Mesenchymal stem cell (in vitro differentiated cells and primary cell): Measurements from ENCODE around the gene ZNF444.
A peak's percentile ranks its signal among the peaks of the same experiment; 100 is the strongest.

Experiments used
- DNase-seq: peaks from one replicate; pipeline ENCODE4 v3.0.0-alpha.2; 2013
- H2AFZ ChIP-seq: one replicate; pipeline ENCODE4 v1.6.1; 2013; ENCODE audit warnings: low read depth, mild to moderate bottlenecking, control low read depth, inconsistent platforms, low read length, moderate library complexity
- H2AK5ac ChIP-seq: 2 replicates; pipeline ENCODE4 v1.6.1; 2013; ENCODE audit warnings: low read length, moderate library complexity, mild to moderate bottlenecking, inconsistent platforms; ENCODE audit not compliant: severe bottlenecking
- H2BK120ac ChIP-seq: one replicate; pipeline ENCODE4 v1.6.1; 2013; ENCODE audit warnings: low read depth, mild to moderate bottlenecking, inconsistent platforms, low read length, moderate library complexity
- H2BK12ac ChIP-seq, 2 experiments: one replicate each; pipeline ENCODE4 v1.6.1; 2013; ENCODE audit warnings: inconsistent platforms in 2 of 2, low read length in 2 of 2, mild to moderate bottlenecking in 2 of 2, moderate library complexity in 2 of 2, control low read depth in 1 of 2
- H2BK15ac ChIP-seq: one replicate; pipeline ENCODE4 v1.6.1; 2013; ENCODE audit warnings: mild to moderate bottlenecking, low read depth, inconsistent platforms; ENCODE audit not compliant: poor library complexity, severe bottlenecking
- H2BK5ac ChIP-seq: 2 replicates; pipeline ENCODE4 v1.6.1; 2013; ENCODE audit warnings: low read depth, mild to moderate bottlenecking, low read length, control low read depth, inconsistent platforms; ENCODE audit not compliant: poor library complexity, severe bottlenecking
- H3K14ac ChIP-seq, 2 experiments: one replicate each; pipeline ENCODE4 v1.6.1; 2013; ENCODE audit warnings: inconsistent platforms in 2 of 2, low read length in 2 of 2, control low read depth in 1 of 2, mild to moderate bottlenecking in 1 of 2, moderate library complexity in 1 of 2
- H3K18ac ChIP-seq, 2 experiments: one replicate each; pipeline ENCODE4 v1.6.1; 2013; ENCODE audit warnings: inconsistent platforms in 2 of 2, low read length in 2 of 2, control low read depth in 1 of 2, low read depth in 1 of 2, mild to moderate bottlenecking in 1 of 2
- H3K23ac ChIP-seq, 2 experiments: one replicate each; pipeline ENCODE4 v1.6.1; 2013; ENCODE audit warnings: inconsistent platforms in 2 of 2, low read length in 2 of 2, mild to moderate bottlenecking in 2 of 2, moderate library complexity in 2 of 2, control low read depth in 1 of 2
- H3K27ac ChIP-seq: 2 replicates; pipeline ENCODE4 v1.5.1; 2013; ENCODE audit warnings: mild to moderate bottlenecking, moderate library complexity, low read length, control low read depth, inconsistent platforms; ENCODE audit not compliant: poor library complexity, severe bottlenecking
- H3K27me3 ChIP-seq, 2 experiments: 2 replicates each; pipeline versions ENCODE4 v1.6.1 to v1.7.0; 2013; ENCODE audit warnings: low read length in 2 of 2, mild to moderate bottlenecking in 2 of 2, moderate library complexity in 2 of 2, control low read depth in 1 of 2, inconsistent platforms in 1 of 2; ENCODE audit not compliant: control insufficient read depth in 1 of 2, insufficient read depth in 1 of 2
- H3K36me3 ChIP-seq, 2 experiments: 2 replicates each; pipeline versions ENCODE4 v1.6.1 to v1.7.0; 2013; ENCODE audit warnings: low read length in 2 of 2, control low read depth in 1 of 2, inconsistent platforms in 1 of 2, low read depth in 1 of 2, mild to moderate bottlenecking in 1 of 2; ENCODE audit not compliant: insufficient read depth in 2 of 2, control insufficient read depth in 1 of 2
- H3K4ac ChIP-seq, 2 experiments: one replicate each; pipeline ENCODE4 v1.6.1; 2013; ENCODE audit warnings: inconsistent platforms in 2 of 2, low read length in 2 of 2, mild to moderate bottlenecking in 2 of 2, moderate library complexity in 2 of 2, control low read depth in 1 of 2, low read depth in 1 of 2
- H3K4me1 ChIP-seq: 2 replicates; pipeline ENCODE4 v1.6.1; 2013; ENCODE audit warnings: low read depth, low read length, control low read depth; ENCODE audit not compliant: control insufficient read depth, insufficient read depth
- H3K4me2 ChIP-seq: 2 replicates; pipeline ENCODE4 v1.6.1; 2013; ENCODE audit warnings: low read length, mild to moderate bottlenecking, inconsistent platforms; ENCODE audit not compliant: poor library complexity, severe bottlenecking
- H3K4me3 ChIP-seq, 2 experiments: 2 replicates each; pipeline versions ENCODE4 v1.5.1 to v1.7.0; 2013; ENCODE audit warnings: low read length in 2 of 2, mild to moderate bottlenecking in 2 of 2, control low read depth in 1 of 2, low read depth in 1 of 2; ENCODE audit not compliant: insufficient read depth in 1 of 2
- H3K79me1 ChIP-seq: replicated peaks from 2 replicates; pipeline ENCODE4 v1.6.1; 2013; ENCODE audit warnings: mild to moderate bottlenecking, control low read depth, low read length, inconsistent platforms; ENCODE audit not compliant: poor library complexity, severe bottlenecking
- H3K9ac ChIP-seq: 2 replicates; pipeline ENCODE4 v1.7.0; 2013; ENCODE audit warnings: mild to moderate bottlenecking, low read length, moderate library complexity
- H3K9me3 ChIP-seq: 2 replicates; pipeline ENCODE4 v1.7.0; 2013; ENCODE audit warnings: mild to moderate bottlenecking, low read length; ENCODE audit not compliant: control insufficient read depth
- H4K8ac ChIP-seq: one replicate; pipeline ENCODE4 v1.6.1; 2013; ENCODE audit warnings: inconsistent platforms, mild to moderate bottlenecking, low read length, moderate library complexity
- H4K91ac ChIP-seq: one replicate; pipeline ENCODE4 v1.6.1; 2013; ENCODE audit warnings: mild to moderate bottlenecking, low read length, inconsistent platforms
- WGBS: methylation state at CpG from one replicate; pipeline ENCODE4 v1.1.7; 2013; ENCODE audit warnings: mixed read lengths; 5-methylcytosine and 5-hydroxymethylcytosine counted together

The ZNF444 gene

DNA sequence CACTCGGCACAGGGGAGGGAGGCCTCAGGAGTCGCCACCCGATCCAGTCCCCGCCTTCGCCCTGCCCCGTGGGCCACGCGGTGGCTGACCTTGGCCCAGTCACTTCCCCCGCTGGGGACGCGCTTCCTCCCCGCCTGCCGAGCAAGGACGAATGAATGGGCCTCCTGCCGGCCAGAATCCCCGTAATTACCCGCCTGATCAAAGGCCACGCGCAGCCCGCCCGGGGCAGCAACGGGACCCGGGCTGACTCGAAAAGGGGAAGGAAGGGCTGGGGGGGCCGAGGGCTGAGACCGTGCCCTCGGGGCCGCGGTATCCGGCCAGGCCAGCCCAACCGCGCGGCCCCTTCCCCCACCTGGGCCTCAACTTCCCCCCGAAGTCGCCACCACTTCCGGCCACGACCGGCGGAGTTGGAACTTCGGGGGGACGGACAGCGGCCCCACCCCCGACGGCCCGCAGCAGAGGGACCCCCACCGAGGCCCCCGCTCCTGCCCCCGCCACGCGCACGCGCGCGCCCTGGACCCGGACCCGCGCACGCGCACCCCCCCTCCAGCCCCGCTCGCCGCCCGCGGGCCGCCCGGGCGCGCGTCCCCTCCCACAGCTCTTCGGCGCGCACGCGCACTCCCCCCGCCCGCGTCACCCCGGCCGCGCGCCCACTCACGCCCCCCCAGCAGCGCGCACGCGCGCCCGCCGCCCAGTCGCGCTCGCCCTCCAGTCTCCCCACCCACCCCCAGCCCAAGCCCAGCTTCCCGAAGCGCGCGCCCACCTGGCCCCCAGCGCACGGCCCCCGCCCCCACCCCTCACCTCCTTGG is 20.5 kb upstream of the ZNF444 start:
- Histone ChIP-seq H3K79me1 (no peaks in the 10 kb centered on the region), H2BK15ac (peak overlapping the region; percentile 34), H3K4ac (peak overlapping the region; percentile 83 to 92), H2BK12ac (no peak overlapping the region), H3K27me3 (no peaks in the 10 kb centered on the region), H3K23ac (no peak overlapping the region), H3K9me3 (no peaks in the 10 kb centered on the region), H3K14ac (peak overlapping the region; percentile 43 to 76), H3K9ac (peak overlapping the region; percentile 94), H3K4me1 (peaks cover 26% of the 10 kb centered on the region), H2BK5ac (peak overlapping the region; percentile 80), H3K18ac (peak overlapping the region; percentile 89 to 95), H3K27ac (peak overlapping the region; percentile 89), H2AFZ (no peak overlapping the region), H2AK5ac (peak overlapping the region; percentile 37), H4K91ac (peak overlapping the region; percentile 95), H2BK120ac (peak overlapping the region; percentile 93), H4K8ac (peak overlapping the region; percentile 91), H3K4me2 (peak overlapping the region; percentile 77), H3K36me3 (peaks cover 2 to 26% of the 10 kb centered on the region in 2 experiments), H3K4me3 (peak overlapping the region; percentile 79 to 88)
- WGBS = 1% methylated on average over 21 of the region's 99 CpGs
- peak; percentile 84 for DNase-seq

- 15% methylated on average over 32 of the region's 74 CpGs for WGBS
- Histone ChIP-seq H3K4me2 (peak within 1 kb of the TSS; percentile 77), H3K27ac (peak within 1 kb of the TSS; percentile 89), H3K27me3 (no peaks in the 10 kb centered on the region), H2BK5ac (peak within 1 kb of the TSS; percentile 80), H2BK120ac (peak within 1 kb of the TSS; percentile 93), H2AFZ (no peak within 1 kb of the TSS), H4K8ac (peak within 1 kb of the TSS; percentile 98), H3K79me1 (no peaks in the 10 kb centered on the region), H3K36me3 (peaks cover 0 to 23% of the 10 kb centered on the region in 2 experiments), H2BK12ac (peak within 1 kb of the TSS; percentile 18 to 28), H3K4ac (peak within 1 kb of the TSS; percentile 83 to 94), H3K9ac (peak within 1 kb of the TSS; percentile 94), H4K91ac (peak within 1 kb of the TSS; percentile 95), H3K23ac (no peak within 1 kb of the TSS), H3K4me1 (peaks cover 28% of the 10 kb centered on the region), H3K18ac (peak within 1 kb of the TSS; percentile 89 to 95), H3K9me3 (no peaks in the 10 kb centered on the region), H2AK5ac (peak within 1 kb of the TSS; percentile 88), H2BK15ac (peak within 1 kb of the TSS; percentile 70), H3K4me3 (peak within 1 kb of the TSS; percentile 79 to 88), H3K14ac (peak within 1 kb of the TSS; percentile 43 to 76)
- DNase-seq = peak; percentile 97
Measured at GRCh38 chr19:56121180-56122167, 19.6 kb upstream of the ZNF444 start, which contains the start of gene ZNF787. Gene ZNF787, minus strand, starts transcription at chr19:56121295. Its CDS starts 18,078 bp downstream, at chr19:56103217.

GRCh38 chr19:56123266-56123891 is 17.7 kb upstream of the ZNF444 start:
- Histone ChIP-seq H3K36me3 (peaks cover 0 to 7% of the 10 kb centered on the region in 2 experiments), H2AK5ac (no peak overlapping the region), H3K23ac (no peak overlapping the region), H3K4me1 (peaks cover 20% of the 10 kb centered on the region), H2BK12ac (no peak overlapping the region), H2BK15ac (no peak overlapping the region), H3K18ac (no peak overlapping the region), H2BK5ac (no peak overlapping the region), H4K8ac (no peak overlapping the region), H4K91ac (no peak overlapping the region), H3K79me1 (no peaks in the 10 kb centered on the region), H3K27me3 (no peaks in the 10 kb centered on the region), H3K4me2 (no peak overlapping the region), H2BK120ac (no peak overlapping the region), H3K4ac (no peak overlapping the region), H3K27ac (no peak overlapping the region), H3K9me3 (no peaks in the 10 kb centered on the region), H3K4me3 (no peak overlapping the region), H2AFZ (no peak overlapping the region), H3K14ac (no peak overlapping the region), H3K9ac (no peak overlapping the region)
- whole genome bisulfite sequencing = 97% methylated on average over 16 of the region's 16 CpGs
- DNase-seq = no peak
